ENCODE results near the gene CLNS1A. TPM values are rescaled to one million over a fixed set of nuclear protein-coding genes. Genes with fewer than 3 reads are reported as not detected.
"Not testable (repeated sequence)": the region's sequence is repeated elsewhere in the genome, so short reads cannot be mapped to it uniquely, and the experiment has no call there.

Gene CLNS1A
- total and polyA plus RNA-seq, 5 donors: 69.4 to 84.7 (median 72.2) TPM

DNA sequence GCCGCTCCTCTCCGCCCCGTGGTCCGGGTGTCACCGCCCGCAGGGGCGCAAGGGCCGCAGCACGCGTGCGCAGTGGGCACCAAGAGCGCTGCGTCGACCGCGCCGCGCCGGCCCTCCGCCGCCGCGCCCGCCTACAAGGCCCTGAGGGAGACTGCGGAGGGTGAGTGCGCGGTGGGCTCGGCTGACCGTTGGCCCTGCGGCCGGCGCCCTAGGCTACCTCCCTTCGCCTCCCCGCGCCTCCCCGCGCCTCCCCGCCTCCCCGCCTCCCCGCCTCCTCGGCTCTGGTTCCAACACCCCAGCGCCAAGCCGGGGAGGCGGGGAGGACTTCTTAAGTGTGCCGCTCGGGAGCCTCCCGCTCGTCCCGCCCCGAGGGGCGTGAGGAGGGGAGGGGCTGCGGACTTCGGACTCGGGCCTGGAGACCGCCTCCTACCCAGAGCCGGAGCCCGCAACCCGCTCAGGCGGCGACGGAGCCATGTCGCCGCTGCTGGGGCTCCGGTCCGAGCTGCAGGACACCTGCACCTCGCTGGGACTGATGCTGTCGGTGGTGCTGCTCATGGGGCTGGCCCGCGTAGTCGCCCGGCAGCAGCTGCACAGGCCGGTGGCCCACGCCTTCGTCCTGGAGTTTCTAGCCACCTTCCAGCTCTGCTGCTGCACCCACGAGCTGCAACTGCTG lies 47.9 kb downstream of the CLNS1A start, which contains the start of gene AQP11:
AQP11 (plus strand) TSS at position 433 of the 673 bp plus-strand sequence; CDS start at position 473, 40 bp downstream.
- no peaks in the 10 kb centered on the region for H3K9me3 ChIP-seq (ENCODE audit: control insufficient read depth, low read length)
- peak within 1 kb of the TSS; percentile 58 for H3K4me3 ChIP-seq (ENCODE audit: low read length)
- peak within 1 kb of the TSS; percentile 9 for H3K27ac ChIP-seq (ENCODE audit: low read length)
- under 1% methylated on average over 75 of the region's 75 CpGs for WGBS
- H3K27me3 ChIP-seq (ENCODE audit: control insufficient read depth, insufficient read depth): no peaks in the 10 kb centered on the region
- DNase-seq: peak; percentile 87 to 95 (median 94)
- ATAC-seq: peak; percentile 98
- H3K4me1 ChIP-seq (ENCODE audit: control insufficient read depth, insufficient read depth, low read length): peaks cover 2% of the 10 kb centered on the region
- intact Hi-C loops (cut with DNase I): no loop called here

DNA sequence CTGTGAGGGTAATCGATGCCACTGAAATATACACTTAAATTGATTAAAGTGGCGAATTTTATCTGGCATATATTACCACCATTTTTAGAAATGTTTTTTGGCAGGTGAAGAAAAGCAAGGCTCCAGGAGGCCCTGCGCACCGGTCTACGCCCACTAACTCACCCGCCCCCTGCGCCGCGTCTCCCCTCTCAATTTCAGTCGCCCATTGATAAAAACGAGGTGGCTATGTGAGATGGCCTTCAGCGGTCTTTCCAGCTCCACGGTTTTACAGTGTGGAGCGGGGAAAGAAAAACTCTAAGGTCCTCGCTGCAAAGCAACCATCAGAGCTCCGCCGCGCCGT lies 48.4 kb downstream of the CLNS1A start:
- Histone ChIP-seq H3K27ac (ENCODE audit: low read length) (peak overlapping the region; percentile 9), H3K27me3 (ENCODE audit: control insufficient read depth, insufficient read depth) (no peaks in the 10 kb centered on the region), H3K4me3 (ENCODE audit: low read length) (peak overlapping the region; percentile 58), H3K4me1 (ENCODE audit: control insufficient read depth, insufficient read depth, low read length) (peaks cover 2% of the 10 kb centered on the region), H3K9me3 (ENCODE audit: control insufficient read depth, low read length) (no peaks in the 10 kb centered on the region)
- peak in 1 of 3 donors; percentile 23 for DNase-seq
- intact Hi-C loops (cut with DNase I): no loop called here
- 2% methylated on average over 19 of the region's 19 CpGs for WGBS
- peak; percentile 10 to 20 for ATAC-seq

DNA sequence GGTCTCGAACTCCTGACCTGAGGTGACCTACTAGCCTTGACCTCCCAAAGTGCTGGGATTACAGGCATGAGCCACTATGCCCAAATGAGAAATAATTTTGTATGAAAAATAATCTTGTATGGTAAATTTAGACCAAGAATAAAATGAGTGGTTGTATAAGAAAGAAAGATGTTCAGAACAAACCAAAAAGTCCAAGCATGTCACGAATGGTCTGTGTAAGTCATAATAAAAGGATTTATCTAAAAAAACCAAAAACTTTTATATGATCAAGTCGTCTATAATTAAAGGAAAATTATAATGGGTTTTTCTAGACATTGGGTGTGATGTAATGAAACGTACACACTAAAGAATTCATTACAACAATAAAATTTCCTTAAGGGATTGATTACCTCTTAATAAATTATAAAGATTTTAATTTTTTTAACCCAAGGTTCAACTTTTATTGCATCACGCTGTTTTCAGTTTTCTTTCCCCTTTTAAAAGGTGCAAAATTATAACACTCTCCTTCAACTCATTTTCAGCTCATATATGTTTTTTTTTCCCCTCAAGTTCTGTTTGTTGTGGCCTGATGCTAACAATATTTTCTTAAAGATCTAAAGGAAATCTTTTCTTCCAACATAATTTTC lies 56.8 kb downstream of the CLNS1A start:
- H3K9me3 ChIP-seq (ENCODE audit: control insufficient read depth, low read length): no peaks in the 10 kb centered on the region
- H3K4me3 ChIP-seq (ENCODE audit: low read length): no peak overlapping the region
- 83% methylated on average over 5 of the region's 5 CpGs for WGBS
- H3K27ac ChIP-seq (ENCODE audit: low read length): no peak overlapping the region
- DNase-seq (no peak), ATAC-seq (no peak)
- no peaks in the 10 kb centered on the region for H3K27me3 ChIP-seq (ENCODE audit: control insufficient read depth, insufficient read depth)
- no peaks in the 10 kb centered on the region for H3K4me1 ChIP-seq (ENCODE audit: control insufficient read depth, insufficient read depth, low read length)
- intact Hi-C loops (cut with DNase I): no loop called here

DNA sequence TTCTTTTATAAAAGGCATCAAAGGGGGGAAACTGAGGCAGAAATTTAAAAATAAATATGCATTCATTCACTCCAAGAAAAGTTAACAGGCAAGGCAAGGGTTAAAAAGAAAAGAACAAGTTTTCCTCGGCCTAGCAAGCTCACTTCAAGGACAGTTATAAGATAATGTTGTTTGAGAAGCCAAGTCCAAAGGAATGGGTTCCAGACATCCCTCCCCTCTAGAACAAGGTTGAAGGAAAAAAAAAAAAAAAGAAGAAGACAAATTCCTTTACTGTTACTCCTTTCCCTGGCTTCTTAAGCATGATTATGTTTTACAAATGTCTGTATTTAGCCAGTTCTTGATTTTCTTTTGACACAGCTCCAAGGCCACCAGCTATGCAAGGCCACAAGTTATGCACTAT lies 62.2 kb downstream of the CLNS1A start:
- WGBS: 15% methylated on average over 1 of the region's 1 CpG
- intact Hi-C loops (cut with DNase I); H3K4me3 ChIP-seq (ENCODE audit: low read length); DNase-seq; ATAC-seq; H3K9me3 ChIP-seq (ENCODE audit: control insufficient read depth, low read length); H3K27ac ChIP-seq (ENCODE audit: low read length); H3K4me1 ChIP-seq (ENCODE audit: control insufficient read depth, insufficient read depth, low read length); H3K27me3 ChIP-seq (ENCODE audit: control insufficient read depth, insufficient read depth): not testable (repeated sequence)

DNA sequence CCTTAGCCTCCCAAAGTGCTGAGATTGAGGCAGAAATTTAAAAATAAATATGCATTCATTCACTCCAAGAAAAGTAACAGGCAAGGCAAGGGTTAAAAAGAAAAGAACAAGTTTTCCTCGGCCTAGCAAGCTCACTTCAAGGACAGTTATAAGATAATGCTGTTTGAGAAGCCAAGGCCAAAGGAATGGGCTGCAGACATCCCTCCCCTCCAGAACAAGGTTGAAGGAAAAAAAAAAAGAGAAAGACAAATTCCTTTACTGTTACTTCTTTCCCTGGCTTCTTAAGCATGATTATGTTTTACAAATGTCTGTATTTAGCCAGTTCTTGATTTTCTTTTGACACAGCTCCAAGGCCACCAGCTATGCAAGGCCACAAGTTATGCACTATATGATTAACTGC lies 66.7 kb downstream of the CLNS1A start:
- DNase-seq; H3K4me3 ChIP-seq (ENCODE audit: low read length); H3K27me3 ChIP-seq (ENCODE audit: control insufficient read depth, insufficient read depth); intact Hi-C loops (cut with DNase I); H3K9me3 ChIP-seq (ENCODE audit: control insufficient read depth, low read length); ATAC-seq; H3K27ac ChIP-seq (ENCODE audit: low read length); H3K4me1 ChIP-seq (ENCODE audit: control insufficient read depth, insufficient read depth, low read length): not testable (repeated sequence)
- WGBS: 19% methylated on average over 1 of the region's 1 CpG

DNA sequence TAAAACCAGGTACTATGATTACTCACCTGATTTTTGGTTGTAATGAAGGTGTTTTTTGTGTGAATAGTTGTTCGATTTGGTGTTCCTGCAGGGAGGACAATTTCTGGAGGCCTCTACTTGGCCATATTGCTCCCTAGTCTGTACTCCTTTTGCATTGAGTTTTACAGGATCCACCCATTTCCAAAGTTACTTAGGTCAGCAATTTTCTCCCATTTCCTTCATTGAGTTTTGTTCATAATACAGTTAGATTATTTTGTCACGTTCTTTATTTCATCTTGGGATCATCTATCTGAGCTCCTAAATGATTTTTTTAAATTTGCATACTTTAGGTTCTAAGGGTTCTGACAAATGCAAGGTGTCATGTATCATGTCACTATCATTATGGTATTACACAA lies 67.9 kb downstream of the CLNS1A start:
- 79% methylated on average over 2 of the region's 2 CpGs for WGBS
- intact Hi-C loops (cut with DNase I): no loop called here
- no peaks in the 10 kb centered on the region for H3K27me3 ChIP-seq (ENCODE audit: control insufficient read depth, insufficient read depth)
- H3K27ac ChIP-seq (ENCODE audit: low read length): no peak overlapping the region
- H3K9me3 ChIP-seq (ENCODE audit: control insufficient read depth, low read length): no peaks in the 10 kb centered on the region
- ATAC-seq: no peak
- H3K4me3 ChIP-seq (ENCODE audit: low read length): no peak overlapping the region
- DNase-seq: no peak
- no peaks in the 10 kb centered on the region for H3K4me1 ChIP-seq (ENCODE audit: control insufficient read depth, insufficient read depth, low read length)

DNA sequence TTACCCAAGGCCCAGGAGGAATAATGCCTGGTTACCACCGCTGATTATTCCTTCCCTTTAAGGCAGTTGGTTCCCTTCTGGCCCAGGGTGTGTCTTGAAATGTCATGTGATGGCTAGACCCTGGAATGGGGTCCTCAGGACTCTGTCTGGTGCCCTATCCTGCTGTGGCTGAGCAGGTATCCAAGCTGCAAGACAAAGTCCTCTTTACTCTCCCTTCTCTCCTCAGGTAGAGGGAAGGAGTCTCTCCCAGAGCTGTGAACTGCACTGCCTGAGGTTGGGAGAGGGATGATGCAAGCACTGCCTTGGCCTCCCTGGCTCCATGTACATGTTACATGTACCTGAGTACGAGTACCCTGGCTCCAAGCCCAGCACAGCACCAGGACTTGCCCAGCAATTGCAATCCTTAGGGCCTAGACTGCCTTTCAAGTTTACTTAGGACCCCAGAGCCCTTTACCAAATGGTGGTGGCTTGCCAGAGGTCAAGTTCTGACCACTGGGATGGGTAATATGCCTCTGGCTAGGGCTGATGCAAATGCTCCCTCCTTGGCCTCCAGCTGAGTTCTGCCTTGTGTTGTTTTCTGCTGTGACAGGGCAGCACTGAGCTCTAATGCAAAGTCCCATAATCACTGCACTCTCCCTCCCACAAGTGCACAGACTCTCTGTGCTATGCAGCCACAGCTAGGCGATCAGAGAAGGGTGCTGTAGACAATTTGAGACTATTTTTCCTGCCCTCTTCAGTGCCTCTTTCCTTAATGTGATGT lies 68.5 kb downstream of the CLNS1A start:
- no peak overlapping the region for H3K27ac ChIP-seq (ENCODE audit: low read length)
- no peak for ATAC-seq
- WGBS: 87% methylated on average over 3 of the region's 3 CpGs
- intact Hi-C loops (cut with DNase I): no loop called here
- H3K4me1 ChIP-seq (ENCODE audit: control insufficient read depth, insufficient read depth, low read length): no peaks in the 10 kb centered on the region
- no peak overlapping the region for H3K4me3 ChIP-seq (ENCODE audit: low read length)
- no peaks in the 10 kb centered on the region for H3K27me3 ChIP-seq (ENCODE audit: control insufficient read depth, insufficient read depth)
- no peaks in the 10 kb centered on the region for H3K9me3 ChIP-seq (ENCODE audit: control insufficient read depth, low read length)
- no peak for DNase-seq

DNA sequence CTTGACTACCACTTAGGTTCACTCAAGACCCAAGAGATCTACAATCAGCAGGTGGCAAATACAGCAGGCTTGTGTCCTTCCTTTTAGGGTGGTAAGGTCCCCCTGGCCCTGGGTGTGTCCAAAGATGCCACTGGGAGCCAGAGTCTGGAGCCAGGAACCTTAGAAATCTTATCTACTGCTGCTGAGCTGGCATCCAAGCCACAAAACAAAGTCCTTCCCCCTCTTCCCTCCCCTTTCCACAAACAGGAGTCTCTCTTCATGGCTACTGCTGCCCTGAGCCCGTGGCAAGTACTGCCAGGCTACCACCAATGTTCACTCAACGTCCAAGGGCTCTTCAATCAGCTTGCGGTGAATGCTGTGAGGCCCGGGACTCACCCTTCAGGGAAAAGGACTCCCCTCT lies 69.3 kb downstream of the CLNS1A start:
- H3K4me3 ChIP-seq (ENCODE audit: low read length): no peak overlapping the region
- no peaks in the 10 kb centered on the region for H3K9me3 ChIP-seq (ENCODE audit: control insufficient read depth, low read length)
- DNase-seq: no peak
- intact Hi-C loops (cut with DNase I): no loop called here
- no peak for ATAC-seq
- no peak overlapping the region for H3K27ac ChIP-seq (ENCODE audit: low read length)
- H3K4me1 ChIP-seq (ENCODE audit: control insufficient read depth, insufficient read depth, low read length): no peaks in the 10 kb centered on the region
- whole genome bisulfite sequencing: 82% methylated on average over 4 of the region's 4 CpGs
- H3K27me3 ChIP-seq (ENCODE audit: control insufficient read depth, insufficient read depth): no peaks in the 10 kb centered on the region

Other genes with a start within 250 kb of the CLNS1A start
- 10 to 100 TPM; 15.6 to 19.5 (median 17.2) TPM for gene PAK1, start 163.7 kb downstream of the CLNS1A start, total RNA-seq
- gene PAK1, start 163.7 kb downstream of the CLNS1A start, polyA plus RNA-seq: 7.1 TPM
- gene AQP11, start 47.8 kb downstream of the CLNS1A start, total RNA-seq: 1 to 10 TPM in 3 of 4 donors, under 1 TPM in 1; 0.64 to 1.6 (median 1.3) TPM
- gene AQP11, start 47.8 kb downstream of the CLNS1A start, polyA plus RNA-seq: 0.81 TPM
- gene RSF1, start 182.9 kb upstream of the CLNS1A start, total RNA-seq: 10 to 100 TPM; 41.3 to 53.1 (median 46.2) TPM
- gene RSF1, start 182.9 kb upstream of the CLNS1A start, polyA plus RNA-seq: 11.0 TPM
- 100 to 1,000 TPM in 1 of 4 donors, 10 to 100 TPM in 3; 67.4 to 114 (median 86.7) TPM for gene AAMDC, start 183.3 kb upstream of the CLNS1A start, total RNA-seq
- gene AAMDC, start 183.3 kb upstream of the CLNS1A start, polyA plus RNA-seq: 237 TPM

Data from right cardiac atrium (tissue), 5 donors.